Measurements from ENCODE around the gene NUBPL.
"Not testable (repeated sequence)": the region's sequence is repeated elsewhere in the genome, so short reads cannot be mapped to it uniquely, and the experiment has no call there.

The NUBPL gene

GRCh38 chr14:31889297-31889696, 328.1 kb downstream of the NUBPL start:
- H3K9me3 ChIP-seq (ENCODE audit: control insufficient read depth, insufficient read depth, low read length) = no peaks in the 10 kb centered on the region
- H3K4me3 ChIP-seq (ENCODE audit: low read depth, low read length) = no peak overlapping the region
- H3K36me3 ChIP-seq (ENCODE audit: control insufficient read depth, insufficient read depth, low read length) = no peaks in the 10 kb centered on the region
- H3K9ac ChIP-seq (ENCODE audit: low read depth, low read length) = no peak overlapping the region
- H3K27me3 ChIP-seq (ENCODE audit: control insufficient read depth, insufficient read depth, low read length) = no peaks in the 10 kb centered on the region
- peaks cover 2% of the 10 kb centered on the region for H3K4me1 ChIP-seq (ENCODE audit: control insufficient read depth, insufficient read depth, low read length)

GRCh38 chr14:31890202-31890601, 329.0 kb downstream of the NUBPL start:
- not testable (repeated sequence) for H3K9me3 ChIP-seq (ENCODE audit: control insufficient read depth, insufficient read depth, low read length); H3K36me3 ChIP-seq (ENCODE audit: control insufficient read depth, insufficient read depth, low read length); H3K4me3 ChIP-seq (ENCODE audit: low read depth, low read length); H3K27me3 ChIP-seq (ENCODE audit: control insufficient read depth, insufficient read depth, low read length); H3K9ac ChIP-seq (ENCODE audit: low read depth, low read length); H3K4me1 ChIP-seq (ENCODE audit: control insufficient read depth, insufficient read depth, low read length)

DNA sequence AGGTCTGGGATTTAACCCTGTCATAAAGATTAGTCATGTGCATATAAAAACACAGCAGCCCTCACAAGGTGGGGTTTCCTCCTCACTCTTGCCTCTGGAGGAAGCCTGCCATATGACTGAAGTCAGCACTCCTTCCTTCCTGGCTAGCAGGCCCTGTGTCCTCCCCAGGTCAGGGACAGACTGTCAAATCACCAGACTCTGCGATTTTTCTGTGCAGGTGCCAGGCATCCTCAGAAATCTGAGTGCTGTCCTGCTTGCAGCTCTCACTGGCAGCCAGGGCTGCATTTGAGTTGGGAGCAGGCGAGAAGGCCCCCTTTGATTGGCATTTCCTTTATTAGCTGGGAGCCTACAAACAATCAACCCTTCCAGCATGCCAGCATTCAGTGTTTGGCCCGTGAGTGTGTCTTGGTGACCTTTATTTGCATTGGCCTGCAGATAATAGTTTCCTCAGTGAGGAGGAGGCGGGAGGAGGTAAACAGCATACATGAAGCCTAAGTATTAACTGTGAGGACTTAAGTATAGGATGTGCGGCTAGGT, 332.1 kb downstream of the NUBPL start:
- Histone ChIP-seq H3K9me3 (ENCODE audit: control insufficient read depth, insufficient read depth, low read length) (no peaks in the 10 kb centered on the region), H3K4me3 (ENCODE audit: low read depth, low read length) (no peak overlapping the region), H3K27me3 (ENCODE audit: control insufficient read depth, insufficient read depth, low read length) (no peaks in the 10 kb centered on the region), H3K36me3 (ENCODE audit: control insufficient read depth, insufficient read depth, low read length) (no peaks in the 10 kb centered on the region), H3K9ac (ENCODE audit: low read depth, low read length) (no peak overlapping the region), H3K4me1 (ENCODE audit: control insufficient read depth, insufficient read depth, low read length) (peaks cover 5% of the 10 kb centered on the region)

- no peak overlapping the region for H3K9ac ChIP-seq (ENCODE audit: low read depth, low read length)
- no peaks in the 10 kb centered on the region for H3K36me3 ChIP-seq (ENCODE audit: control insufficient read depth, insufficient read depth, low read length)
- no peaks in the 10 kb centered on the region for H3K9me3 ChIP-seq (ENCODE audit: control insufficient read depth, insufficient read depth, low read length)
- H3K27me3 ChIP-seq (ENCODE audit: control insufficient read depth, insufficient read depth, low read length) = no peaks in the 10 kb centered on the region
- H3K4me3 ChIP-seq (ENCODE audit: low read depth, low read length) = no peak overlapping the region
- H3K4me1 ChIP-seq (ENCODE audit: control insufficient read depth, insufficient read depth, low read length) = peaks cover 5% of the 10 kb centered on the region
Observed at GRCh38 chr14:31894351-31894750, 333.1 kb downstream of the NUBPL start.

- no peaks in the 10 kb centered on the region for H3K27me3 ChIP-seq (ENCODE audit: control insufficient read depth, insufficient read depth, low read length)
- no peak overlapping the region for H3K4me3 ChIP-seq (ENCODE audit: low read depth, low read length)
- no peak overlapping the region for H3K9ac ChIP-seq (ENCODE audit: low read depth, low read length)
- no peaks in the 10 kb centered on the region for H3K36me3 ChIP-seq (ENCODE audit: control insufficient read depth, insufficient read depth, low read length)
- peaks cover 5% of the 10 kb centered on the region for H3K4me1 ChIP-seq (ENCODE audit: control insufficient read depth, insufficient read depth, low read length)
- H3K9me3 ChIP-seq (ENCODE audit: control insufficient read depth, insufficient read depth, low read length) = no peaks in the 10 kb centered on the region
Observed at GRCh38 chr14:31895206-31895605, 334.0 kb downstream of the NUBPL start.

GRCh38 chr14:31895646-31896045, 334.4 kb downstream of the NUBPL start:
- H3K4me3 ChIP-seq (ENCODE audit: low read depth, low read length) = no peak overlapping the region
- H3K36me3 ChIP-seq (ENCODE audit: control insufficient read depth, insufficient read depth, low read length) = no peaks in the 10 kb centered on the region
- H3K27me3 ChIP-seq (ENCODE audit: control insufficient read depth, insufficient read depth, low read length) = no peaks in the 10 kb centered on the region
- H3K9ac ChIP-seq (ENCODE audit: low read depth, low read length) = no peak overlapping the region
- no peaks in the 10 kb centered on the region for H3K9me3 ChIP-seq (ENCODE audit: control insufficient read depth, insufficient read depth, low read length)
- H3K4me1 ChIP-seq (ENCODE audit: control insufficient read depth, insufficient read depth, low read length) = peaks cover 5% of the 10 kb centered on the region

DNA sequence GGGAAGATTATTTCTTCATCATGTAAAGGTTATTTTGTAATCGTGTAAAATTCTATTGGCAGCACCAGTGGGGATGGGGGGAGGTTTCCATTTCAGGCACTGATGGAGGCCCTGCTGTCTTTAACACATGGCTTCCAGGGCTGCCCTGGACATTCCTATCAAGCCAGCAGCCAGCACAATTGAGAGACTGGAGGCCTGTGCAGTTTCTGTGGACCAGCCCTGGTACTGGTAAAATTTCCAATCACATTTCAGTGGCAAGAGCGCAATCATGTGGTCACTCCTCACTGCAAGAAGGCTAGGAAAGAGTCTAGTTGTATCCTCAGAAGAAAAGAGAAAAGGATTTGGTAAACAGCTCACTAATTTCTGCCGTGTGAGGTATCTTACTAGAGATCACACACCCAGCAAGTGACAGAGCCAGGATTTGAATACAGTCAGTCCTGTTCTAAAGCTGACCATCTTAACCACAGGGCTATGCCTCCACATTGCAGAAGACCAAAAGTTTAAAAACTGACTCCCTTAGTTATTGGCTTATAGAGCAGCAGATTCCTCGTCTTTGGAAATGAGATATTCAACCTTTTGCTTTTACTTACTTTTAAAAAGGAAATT, 336.5 kb downstream of the NUBPL start:
- Histone ChIP-seq H3K4me1 (ENCODE audit: control insufficient read depth, insufficient read depth, low read length) (peaks cover 5% of the 10 kb centered on the region), H3K9me3 (ENCODE audit: control insufficient read depth, insufficient read depth, low read length) (no peaks in the 10 kb centered on the region), H3K4me3 (ENCODE audit: low read depth, low read length) (no peak overlapping the region), H3K27me3 (ENCODE audit: control insufficient read depth, insufficient read depth, low read length) (no peaks in the 10 kb centered on the region), H3K36me3 (ENCODE audit: control insufficient read depth, insufficient read depth, low read length) (no peaks in the 10 kb centered on the region), H3K9ac (ENCODE audit: low read depth, low read length) (no peak overlapping the region)

DNA sequence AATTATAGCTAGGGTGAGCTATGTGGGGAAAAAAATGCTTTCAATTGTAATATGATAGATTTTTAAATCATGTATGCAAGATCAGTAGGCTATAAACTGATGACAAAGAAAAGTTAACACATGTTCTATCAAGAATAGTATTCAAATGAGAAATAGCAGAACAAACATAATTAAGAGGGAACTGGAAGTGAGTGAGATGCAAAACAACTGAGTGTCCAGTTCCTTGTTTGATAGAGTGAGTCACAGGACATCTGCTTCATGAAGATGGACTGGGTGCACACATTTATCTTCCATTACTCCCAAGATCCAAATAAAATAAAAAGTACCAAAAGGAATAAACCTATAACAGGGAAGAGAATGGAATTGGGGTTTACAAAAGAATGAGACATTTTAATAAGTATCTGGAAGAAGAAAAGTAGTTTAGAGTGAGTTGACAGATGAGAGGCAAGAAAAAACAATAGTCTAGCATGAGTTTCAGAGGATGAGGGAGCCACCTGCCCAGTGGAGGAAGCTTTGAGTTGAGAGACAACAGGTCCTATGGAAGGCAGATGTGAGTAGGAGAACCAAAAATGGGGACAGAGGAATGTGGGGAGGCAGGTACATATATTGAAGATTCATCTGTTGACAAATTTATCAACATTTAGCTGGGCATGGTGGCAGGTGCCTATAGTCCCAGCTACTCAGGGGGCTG, 337.8 kb downstream of the NUBPL start:
- Histone ChIP-seq H3K4me3 (ENCODE audit: low read depth, low read length) (no peak overlapping the region), H3K4me1 (ENCODE audit: control insufficient read depth, insufficient read depth, low read length) (peaks cover 3% of the 10 kb centered on the region), H3K9me3 (ENCODE audit: control insufficient read depth, insufficient read depth, low read length) (no peaks in the 10 kb centered on the region), H3K27me3 (ENCODE audit: control insufficient read depth, insufficient read depth, low read length) (no peaks in the 10 kb centered on the region), H3K9ac (ENCODE audit: low read depth, low read length) (no peak overlapping the region), H3K36me3 (ENCODE audit: control insufficient read depth, insufficient read depth, low read length) (no peaks in the 10 kb centered on the region)

DNA sequence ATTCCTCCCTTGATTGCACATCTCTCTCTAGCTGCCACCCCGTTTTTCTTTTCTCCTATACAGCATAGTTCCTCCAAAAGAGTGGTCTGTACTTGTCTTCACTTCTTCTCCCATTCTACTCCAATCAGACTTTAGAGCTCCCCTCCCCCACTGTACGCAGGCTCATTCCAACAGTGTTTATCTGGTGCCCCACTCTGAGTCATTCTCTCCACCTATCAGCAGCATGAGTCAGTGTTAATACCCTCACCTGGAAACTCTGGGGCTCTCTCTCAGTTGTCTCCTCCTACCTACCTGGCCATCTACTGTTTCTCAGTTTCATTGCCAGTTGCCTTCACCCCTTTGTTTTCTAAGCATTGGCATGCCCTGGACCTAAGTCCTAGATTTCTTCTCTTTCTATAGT, 340.8 kb downstream of the NUBPL start:
- H3K9me3 ChIP-seq (ENCODE audit: control insufficient read depth, insufficient read depth, low read length) = no peaks in the 10 kb centered on the region
- H3K36me3 ChIP-seq (ENCODE audit: control insufficient read depth, insufficient read depth, low read length) = no peaks in the 10 kb centered on the region
- no peaks in the 10 kb centered on the region for H3K27me3 ChIP-seq (ENCODE audit: control insufficient read depth, insufficient read depth, low read length)
- no peak overlapping the region for H3K9ac ChIP-seq (ENCODE audit: low read depth, low read length)
- no peaks in the 10 kb centered on the region for H3K4me1 ChIP-seq (ENCODE audit: control insufficient read depth, insufficient read depth, low read length)
- H3K4me3 ChIP-seq (ENCODE audit: low read depth, low read length) = no peak overlapping the region

DNA sequence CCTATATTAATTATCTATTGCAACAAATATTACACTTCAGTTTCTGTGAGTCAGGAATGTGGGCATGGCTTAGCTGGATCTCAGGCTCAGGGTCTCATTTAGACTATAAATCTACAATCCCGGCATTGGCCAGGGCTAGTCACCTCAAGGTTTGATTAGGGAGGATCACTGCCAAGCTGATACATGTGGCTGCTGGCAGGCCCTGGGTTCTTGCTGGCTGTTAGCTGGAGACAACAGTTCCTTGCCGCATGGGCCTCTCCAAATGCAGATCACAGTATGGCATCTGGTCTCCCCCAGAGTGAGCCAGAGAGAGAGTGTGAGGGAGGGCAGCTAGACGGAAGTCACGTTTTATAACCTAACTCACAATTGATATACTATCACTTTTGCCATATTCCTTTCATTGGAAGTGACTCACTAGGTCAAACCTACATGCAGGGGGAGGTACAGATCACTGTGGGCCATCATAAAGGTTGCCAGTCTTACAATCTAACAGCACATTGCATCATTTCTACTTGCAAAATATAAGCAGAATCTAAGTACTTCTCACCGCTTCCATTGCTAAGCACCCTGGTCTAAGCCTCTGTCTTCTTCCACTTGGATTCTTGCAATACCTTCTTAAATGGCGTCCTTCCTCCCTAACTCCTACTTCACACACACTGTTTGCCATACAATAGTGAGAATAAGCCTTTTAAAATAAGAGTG, 341.9 kb downstream of the NUBPL start:
- Histone ChIP-seq H3K36me3 (ENCODE audit: control insufficient read depth, insufficient read depth, low read length) (no peaks in the 10 kb centered on the region), H3K4me1 (ENCODE audit: control insufficient read depth, insufficient read depth, low read length) (no peaks in the 10 kb centered on the region), H3K4me3 (ENCODE audit: low read depth, low read length) (no peak overlapping the region), H3K9ac (ENCODE audit: low read depth, low read length) (no peak overlapping the region), H3K9me3 (ENCODE audit: control insufficient read depth, insufficient read depth, low read length) (no peaks in the 10 kb centered on the region), H3K27me3 (ENCODE audit: control insufficient read depth, insufficient read depth, low read length) (no peaks in the 10 kb centered on the region)

DNA sequence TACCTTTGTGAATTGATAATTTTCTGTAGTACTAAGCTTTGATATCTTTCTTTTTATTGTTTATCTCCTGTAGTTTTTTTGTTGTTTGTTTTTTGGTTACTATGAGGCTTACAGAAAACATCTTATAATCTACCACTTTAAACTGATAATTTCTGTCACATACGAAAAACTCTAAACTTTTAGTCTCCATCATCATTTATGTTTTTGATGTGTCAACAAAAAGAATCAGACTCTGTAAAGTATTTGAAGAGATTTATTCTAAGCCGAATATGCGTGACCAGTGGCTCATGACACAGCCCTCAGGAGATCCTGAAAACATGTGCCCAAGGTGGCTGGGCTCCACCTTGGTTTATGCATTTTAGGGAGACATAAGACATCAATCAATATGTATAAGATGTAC, 348.8 kb downstream of the NUBPL start:
- H3K4me3 ChIP-seq (ENCODE audit: low read depth, low read length) = no peak overlapping the region
- H3K36me3 ChIP-seq (ENCODE audit: control insufficient read depth, insufficient read depth, low read length) = no peaks in the 10 kb centered on the region
- no peaks in the 10 kb centered on the region for H3K9me3 ChIP-seq (ENCODE audit: control insufficient read depth, insufficient read depth, low read length)
- H3K9ac ChIP-seq (ENCODE audit: low read depth, low read length) = no peak overlapping the region
- H3K27me3 ChIP-seq (ENCODE audit: control insufficient read depth, insufficient read depth, low read length) = no peaks in the 10 kb centered on the region
- H3K4me1 ChIP-seq (ENCODE audit: control insufficient read depth, insufficient read depth, low read length) = no peaks in the 10 kb centered on the region

Data from iPS-15b (cell line).